OCI-LY7 (cell line): ENCODE data around the gene ARHGEF11.

Experiments
- EZH2phosphoT487 ChIP-seq: fragments of 200-600 bp; sonication (generic); IDR thresholded peaks from 2 replicates; pipeline ENCODE4 v1.6.1; 2018; ENCODE audit warnings: low read depth, borderline replicate concordance, mild to moderate bottlenecking, mixed run types, antibody characterized with exemption, low read length, moderate library complexity, mixed read lengths
- TF ChIP-seq, protein P1 (sequence below): fragments of 200-600 bp; sonication (generic); conservative IDR thresholded peaks from 2 replicates; pipeline ENCODE4 v1.5.1; 2014; ENCODE audit warnings: mild to moderate bottlenecking, antibody characterized with exemption, low read length, moderate library complexity, mixed read lengths

DNA sequence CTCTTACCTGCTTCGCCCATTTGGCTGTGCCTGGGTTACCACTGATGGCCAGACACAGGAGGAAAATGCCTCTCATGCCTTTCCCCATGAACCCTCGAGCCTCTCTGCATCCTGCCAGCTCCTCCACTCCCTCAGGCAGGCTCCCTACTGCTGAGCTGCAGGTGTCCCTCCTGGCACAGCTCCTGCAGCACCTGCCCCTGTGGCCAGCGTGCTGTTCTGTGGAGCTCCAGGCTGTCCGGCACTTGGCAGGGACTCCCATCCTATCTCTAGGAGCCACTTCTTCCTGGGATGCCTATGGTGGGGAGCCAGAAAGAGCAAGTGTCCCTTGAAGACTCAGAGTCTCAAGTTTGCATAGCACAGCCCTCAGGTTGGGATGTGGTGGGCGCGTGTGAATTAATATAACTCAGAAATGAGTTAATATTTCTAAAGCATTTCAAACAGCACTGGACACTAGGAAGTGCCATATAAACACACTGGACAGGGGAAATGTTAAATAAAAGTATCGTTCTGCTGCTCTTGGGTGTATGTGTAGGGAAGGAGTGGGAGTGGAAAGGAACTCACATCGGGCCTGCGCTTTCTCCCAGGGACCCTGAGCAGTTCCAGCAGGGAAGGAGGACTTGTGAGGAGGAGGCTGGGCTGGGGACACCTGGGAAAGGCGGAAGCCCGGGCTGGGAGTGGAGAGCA, 122.4 kb downstream of the ARHGEF11 start:
- TF ChIP-seq, protein P1, sequence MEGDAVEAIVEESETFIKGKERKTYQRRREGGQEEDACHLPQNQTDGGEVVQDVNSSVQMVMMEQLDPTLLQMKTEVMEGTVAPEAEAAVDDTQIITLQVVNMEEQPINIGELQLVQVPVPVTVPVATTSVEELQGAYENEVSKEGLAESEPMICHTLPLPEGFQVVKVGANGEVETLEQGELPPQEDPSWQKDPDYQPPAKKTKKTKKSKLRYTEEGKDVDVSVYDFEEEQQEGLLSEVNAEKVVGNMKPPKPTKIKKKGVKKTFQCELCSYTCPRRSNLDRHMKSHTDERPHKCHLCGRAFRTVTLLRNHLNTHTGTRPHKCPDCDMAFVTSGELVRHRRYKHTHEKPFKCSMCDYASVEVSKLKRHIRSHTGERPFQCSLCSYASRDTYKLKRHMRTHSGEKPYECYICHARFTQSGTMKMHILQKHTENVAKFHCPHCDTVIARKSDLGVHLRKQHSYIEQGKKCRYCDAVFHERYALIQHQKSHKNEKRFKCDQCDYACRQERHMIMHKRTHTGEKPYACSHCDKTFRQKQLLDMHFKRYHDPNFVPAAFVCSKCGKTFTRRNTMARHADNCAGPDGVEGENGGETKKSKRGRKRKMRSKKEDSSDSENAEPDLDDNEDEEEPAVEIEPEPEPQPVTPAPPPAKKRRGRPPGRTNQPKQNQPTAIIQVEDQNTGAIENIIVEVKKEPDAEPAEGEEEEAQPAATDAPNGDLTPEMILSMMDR = no peak
- no peak for TF ChIP-seq EZH2phosphoT487
